IMR-90 (cell line): ENCODE results near the gene TBX1.

Experiments used
- POLR2A ChIP-seq: IDR thresholded peaks from 2 replicates; pipeline ENCODE4 v1.6.1; 2012; ENCODE audit warnings: mild to moderate bottlenecking, low read depth, low read length
- SMC3 ChIP-seq: fragments of 150-350 bp; IDR thresholded peaks from 2 replicates; pipeline ENCODE4 v1.6.1; 2016; ENCODE audit warnings: low read depth, mild to moderate bottlenecking, antibody characterized with exemption, low read length, moderate library complexity
- TF ChIP-seq, protein P1 (sequence below): conservative IDR thresholded peaks from 2 replicates; pipeline ENCODE4 v1.5.1; 2012; ENCODE audit warnings: mild to moderate bottlenecking, low read depth, low read length, improper control_type of control experiment

- TF ChIP-seq POLR2A (no peak), SMC3 (no peak)
- TF ChIP-seq, protein P1, sequence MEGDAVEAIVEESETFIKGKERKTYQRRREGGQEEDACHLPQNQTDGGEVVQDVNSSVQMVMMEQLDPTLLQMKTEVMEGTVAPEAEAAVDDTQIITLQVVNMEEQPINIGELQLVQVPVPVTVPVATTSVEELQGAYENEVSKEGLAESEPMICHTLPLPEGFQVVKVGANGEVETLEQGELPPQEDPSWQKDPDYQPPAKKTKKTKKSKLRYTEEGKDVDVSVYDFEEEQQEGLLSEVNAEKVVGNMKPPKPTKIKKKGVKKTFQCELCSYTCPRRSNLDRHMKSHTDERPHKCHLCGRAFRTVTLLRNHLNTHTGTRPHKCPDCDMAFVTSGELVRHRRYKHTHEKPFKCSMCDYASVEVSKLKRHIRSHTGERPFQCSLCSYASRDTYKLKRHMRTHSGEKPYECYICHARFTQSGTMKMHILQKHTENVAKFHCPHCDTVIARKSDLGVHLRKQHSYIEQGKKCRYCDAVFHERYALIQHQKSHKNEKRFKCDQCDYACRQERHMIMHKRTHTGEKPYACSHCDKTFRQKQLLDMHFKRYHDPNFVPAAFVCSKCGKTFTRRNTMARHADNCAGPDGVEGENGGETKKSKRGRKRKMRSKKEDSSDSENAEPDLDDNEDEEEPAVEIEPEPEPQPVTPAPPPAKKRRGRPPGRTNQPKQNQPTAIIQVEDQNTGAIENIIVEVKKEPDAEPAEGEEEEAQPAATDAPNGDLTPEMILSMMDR, result no peak
These were observed 3.1 kb downstream of the TBX1 start for GRCh38 chr22:19763458-19764298.
